AG09319 (cell line): ENCODE measurements around the gene NEDD9.
A peak's percentile ranks its signal among the peaks of the same experiment; 100 is the strongest.

Experiments
- DNase-seq: peaks from one replicate; pipeline ENCODE4 v3.0.0-alpha.2; 2010; ENCODE audit warnings: low read depth; ENCODE audit errors: extremely low read depth
- CTCF ChIP-seq: IDR thresholded peaks from 2 replicates; pipeline ENCODE4 v1.5.1; 2011; ENCODE audit warnings: low read depth, mild to moderate bottlenecking, inconsistent platforms, low read length, moderate library complexity

NEDD9 gene

GRCh38 chr6:11246722-11247121 lies 14.3 kb upstream of the NEDD9 start:
- DNase-seq: no peak
- TF ChIP-seq CTCF: no peak

GRCh38 chr6:11245381-11246256 lies 13.2 kb upstream of the NEDD9 start:
- no peak for DNase-seq
- no peak for TF ChIP-seq CTCF

DNA sequence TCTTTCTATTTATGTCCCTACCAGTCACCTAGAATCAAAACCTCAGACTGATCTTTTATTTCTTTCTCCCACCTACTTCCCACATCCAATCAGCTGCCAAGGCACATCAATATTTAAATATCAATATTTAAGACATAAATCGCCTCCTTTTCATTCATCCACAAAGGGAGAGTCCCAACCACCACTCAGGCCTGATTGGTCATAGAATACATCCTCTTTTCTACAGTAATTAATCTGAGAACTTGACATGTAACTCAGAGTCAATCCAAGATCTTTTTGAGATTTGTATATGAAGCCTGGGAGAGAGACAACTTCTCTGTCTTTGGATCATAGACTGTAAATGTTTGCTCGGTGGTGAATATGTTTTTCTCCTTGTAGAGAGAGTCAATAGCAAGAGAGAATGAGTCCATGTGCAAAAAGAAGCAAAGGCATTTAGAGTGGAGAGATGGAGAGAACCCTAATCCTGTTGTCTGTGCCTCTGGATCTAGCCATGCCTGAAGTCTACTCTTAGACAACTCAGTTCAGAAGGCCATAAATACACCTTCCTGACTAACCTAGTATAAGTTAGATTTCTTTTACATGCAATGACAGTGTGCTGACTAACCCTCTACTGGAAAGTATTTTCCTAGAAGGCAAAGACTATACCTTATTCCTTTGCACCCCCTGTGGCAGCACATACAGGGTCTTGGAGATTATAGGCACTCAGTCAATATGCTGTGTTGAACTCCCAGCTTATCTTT lies 12.1 kb upstream of the NEDD9 start:
- DNase-seq: no peak
- no peak for TF ChIP-seq CTCF

- no peak for DNase-seq
- no peak for TF ChIP-seq CTCF
These were observed 11.4 kb upstream of the NEDD9 start for GRCh38 chr6:11243861-11244260.

GRCh38 chr6:11242711-11243110 lies 10.2 kb upstream of the NEDD9 start:
- DNase-seq: no peak
- TF ChIP-seq CTCF: no peak

- DNase-seq: no peak
- peak; percentile 74 for TF ChIP-seq CTCF
These were observed 9.3 kb upstream of the NEDD9 start for GRCh38 chr6:11241793-11242201.

- DNase-seq: no peak
- no peak for TF ChIP-seq CTCF
These were observed 8.8 kb upstream of the NEDD9 start for GRCh38 chr6:11241154-11241792.
